Measurements from ENCODE around the gene RASGEF1B. TPM values are rescaled to one million over a fixed set of nuclear protein-coding genes. Genes with fewer than 3 reads are reported as not detected.

Gene RASGEF1B
- total RNA-seq, 1 experiment from 2014 or later: not detected

DNA sequence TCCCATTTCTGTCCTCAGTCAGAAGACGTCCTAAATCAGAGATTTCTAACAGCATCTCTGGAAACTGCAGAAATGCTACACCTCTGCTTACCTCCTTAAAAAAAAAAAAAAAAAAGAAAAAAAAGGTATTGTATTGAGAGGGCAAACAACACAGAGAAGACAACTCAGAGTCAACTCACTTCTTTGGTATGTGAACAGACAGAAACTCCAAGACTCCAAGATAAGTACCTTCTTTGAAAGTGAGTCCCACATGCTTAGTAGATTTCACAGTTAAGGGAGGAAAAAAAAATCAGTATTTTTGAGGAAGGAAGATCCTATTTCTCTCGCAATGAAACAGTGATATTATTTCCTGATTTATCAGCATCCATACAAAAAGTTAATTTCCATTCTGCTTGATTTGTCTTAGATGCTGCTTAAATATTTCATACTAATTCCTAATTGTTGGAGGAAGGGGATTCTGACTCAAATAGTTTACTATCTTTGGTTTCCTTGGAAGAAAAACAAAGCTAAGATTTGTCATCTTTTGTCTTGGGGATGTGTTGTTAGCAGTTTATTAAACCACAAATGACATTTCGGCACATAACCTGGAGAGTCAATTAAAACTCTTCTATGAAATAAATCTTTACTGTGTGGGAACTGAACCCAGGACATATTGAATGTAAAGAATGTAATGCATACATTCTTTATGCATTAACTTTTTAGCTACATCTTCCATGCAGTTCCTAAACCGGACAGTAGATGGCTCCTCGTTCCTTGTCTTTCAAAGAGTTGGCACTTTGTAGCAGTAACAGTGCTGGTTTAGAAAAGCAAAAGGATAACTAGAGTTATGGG, 4.7 kb downstream of the RASGEF1B start:
- no peak for DNase-seq (ENCODE audit: low read depth)

DNA sequence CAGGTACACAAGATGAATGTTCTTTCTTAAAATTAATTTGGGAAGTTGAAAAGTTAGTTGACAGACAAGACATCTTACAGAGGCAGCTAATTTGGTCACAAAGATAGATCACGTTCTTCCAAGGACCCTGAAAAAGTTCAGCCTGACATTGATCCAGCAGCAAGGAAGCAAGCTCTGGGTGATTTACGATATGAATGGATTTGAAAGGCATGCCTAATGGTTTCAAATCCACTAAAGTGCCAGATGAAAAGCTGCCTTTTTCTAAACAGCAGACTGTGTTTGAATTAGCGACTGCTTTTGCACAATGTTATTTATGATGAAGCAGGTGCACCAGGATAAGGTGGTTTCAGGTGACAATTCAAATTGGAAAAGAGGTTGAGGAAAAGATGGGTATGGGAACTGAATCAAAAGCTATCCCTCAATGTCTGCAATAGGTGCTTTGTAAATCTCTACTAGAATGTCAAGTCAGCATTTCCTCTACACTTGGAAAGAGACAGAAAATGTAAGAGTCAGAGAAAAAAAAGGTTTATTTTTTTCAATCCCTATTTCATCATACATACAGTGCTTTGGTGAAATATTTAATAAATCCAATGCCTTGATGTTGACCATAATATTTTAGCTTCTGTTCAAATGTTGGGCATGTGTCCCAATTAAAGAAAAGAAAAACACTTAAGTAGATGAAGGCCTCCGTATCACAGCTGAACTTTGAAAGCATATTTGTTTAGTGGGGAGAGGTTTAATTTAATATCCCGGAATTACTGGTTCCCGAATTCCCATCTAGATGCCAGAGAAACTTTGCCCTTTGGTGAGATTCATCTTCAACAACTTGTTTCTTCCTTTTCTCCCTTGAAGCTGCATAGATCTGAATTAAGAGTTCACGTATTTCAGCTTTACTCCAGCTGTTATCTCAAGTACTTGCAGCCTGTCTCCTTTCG, 6.0 kb downstream of the RASGEF1B start:
- no peak for DNase-seq (ENCODE audit: low read depth)

GRCh38 chr4:81460834-81461233, 10.9 kb downstream of the RASGEF1B start:
- DNase-seq (ENCODE audit: low read depth): no peak

DNA sequence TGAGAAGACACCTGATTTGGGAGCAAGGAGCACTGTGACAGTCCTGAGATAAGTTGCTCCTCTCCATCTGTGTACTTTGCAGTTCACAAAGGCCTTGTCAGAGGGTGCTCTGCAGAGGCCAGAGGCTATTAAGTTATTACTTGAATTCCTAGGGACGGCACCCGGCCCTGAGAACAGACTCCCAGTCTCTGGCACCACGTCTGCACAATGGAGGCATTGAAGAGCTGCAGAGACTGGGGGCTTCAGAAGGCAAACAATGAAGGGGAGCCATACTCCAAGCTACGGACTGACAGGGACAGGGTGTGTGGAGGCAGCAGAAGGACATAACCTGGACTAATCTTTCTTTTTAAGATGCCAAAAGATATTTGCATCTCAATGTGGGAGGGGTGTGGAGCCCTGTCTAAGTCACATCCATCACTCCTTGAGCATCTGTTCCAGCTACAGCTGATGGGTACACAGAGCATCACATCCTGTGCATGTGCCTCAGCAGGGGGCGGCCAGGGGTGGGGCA, 11.5 kb downstream of the RASGEF1B start:
- DNase-seq (ENCODE audit: low read depth): no peak

DNA sequence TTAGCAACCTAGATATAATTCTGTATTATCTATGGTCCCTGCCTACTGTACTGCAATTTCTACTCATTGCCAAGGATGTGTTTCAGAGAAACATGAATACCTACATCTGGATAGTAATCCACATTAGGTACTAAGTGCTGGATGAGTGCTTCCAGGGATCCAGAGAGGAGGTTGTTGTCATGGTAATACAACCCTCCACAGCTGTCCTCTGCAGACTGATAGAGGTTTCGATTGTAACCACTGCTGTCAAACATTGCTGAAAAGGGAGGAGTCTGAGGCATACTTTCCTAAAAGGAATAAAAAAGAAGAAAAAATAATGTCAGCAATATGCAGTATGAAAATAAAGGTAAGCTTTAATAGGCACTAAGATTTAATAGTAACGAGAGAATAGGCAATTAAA, 12.5 kb downstream of the RASGEF1B start:
- DNase-seq (ENCODE audit: low read depth): no peak

DNA sequence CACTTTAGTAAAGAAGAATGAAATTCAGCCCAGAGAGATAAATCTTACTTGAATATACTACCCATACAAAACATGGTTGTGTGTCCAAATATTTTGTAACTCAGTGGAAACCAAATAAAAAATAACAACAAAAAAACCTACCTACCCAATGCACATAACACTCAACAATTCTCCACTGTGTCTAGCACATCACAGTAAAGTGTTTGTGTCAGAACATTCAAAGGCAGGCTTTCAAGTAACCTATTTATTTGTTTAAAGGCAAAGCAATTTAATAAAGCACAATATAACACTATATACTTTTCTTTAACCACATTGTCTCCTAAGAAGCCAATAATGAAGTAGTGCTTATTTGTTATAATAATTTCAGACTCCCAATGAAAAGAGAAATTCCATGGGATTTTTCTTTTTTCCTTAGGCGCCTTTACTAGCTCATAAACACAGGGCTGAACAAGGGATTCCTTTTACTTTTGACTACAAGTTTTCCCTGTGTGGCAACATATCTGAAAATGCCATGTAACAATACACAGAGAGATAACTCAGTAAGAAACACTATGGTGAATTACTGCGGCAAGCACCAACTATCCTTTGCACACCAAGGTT, 13.7 kb downstream of the RASGEF1B start:
- DNase-seq (ENCODE audit: low read depth): no peak

DNA sequence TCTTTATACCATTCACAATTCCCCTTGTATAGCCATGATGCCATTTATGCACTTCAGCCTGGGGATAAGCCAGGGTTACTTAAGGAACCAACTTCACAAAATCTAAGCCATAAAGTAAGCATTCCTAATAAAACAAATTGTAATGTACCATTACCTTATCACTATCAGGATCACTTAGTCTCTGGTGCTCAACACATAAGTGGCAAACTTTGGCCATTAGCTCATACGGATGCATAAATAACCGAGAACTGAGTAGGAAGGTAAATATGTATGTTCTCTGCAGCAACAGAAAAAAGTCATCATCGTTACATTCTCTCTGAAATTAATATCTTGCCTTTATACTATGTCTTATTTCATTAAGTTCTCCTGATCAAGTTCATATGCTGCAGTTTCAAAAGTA, 14.4 kb downstream of the RASGEF1B start:
- no peak for DNase-seq (ENCODE audit: low read depth)

DNA sequence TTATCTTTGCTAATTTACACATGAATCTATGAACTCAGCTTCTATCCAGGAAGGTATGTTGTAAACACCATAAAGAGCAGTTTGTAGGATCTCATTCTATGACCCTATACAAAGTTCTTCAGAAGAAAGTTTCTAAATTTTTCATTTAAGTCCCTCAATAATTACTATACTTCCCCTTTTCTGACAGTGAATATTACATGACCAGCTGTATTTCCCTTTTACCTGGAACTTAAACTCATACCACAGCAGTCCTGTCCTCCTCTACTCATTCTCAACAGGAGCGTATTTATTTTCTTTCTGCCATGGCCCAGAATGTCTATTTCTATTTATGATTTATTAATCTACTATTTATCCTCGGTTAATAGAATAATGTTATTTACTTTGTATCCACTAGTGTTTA, 15.8 kb downstream of the RASGEF1B start:
- no peak for DNase-seq (ENCODE audit: low read depth)

GRCh38 chr4:81454948-81455347, 16.8 kb downstream of the RASGEF1B start:
- no peak for DNase-seq (ENCODE audit: low read depth)

- DNase-seq (ENCODE audit: low read depth): no peak
Measured at GRCh38 chr4:81454499-81454898, 17.2 kb downstream of the RASGEF1B start.

DNA sequence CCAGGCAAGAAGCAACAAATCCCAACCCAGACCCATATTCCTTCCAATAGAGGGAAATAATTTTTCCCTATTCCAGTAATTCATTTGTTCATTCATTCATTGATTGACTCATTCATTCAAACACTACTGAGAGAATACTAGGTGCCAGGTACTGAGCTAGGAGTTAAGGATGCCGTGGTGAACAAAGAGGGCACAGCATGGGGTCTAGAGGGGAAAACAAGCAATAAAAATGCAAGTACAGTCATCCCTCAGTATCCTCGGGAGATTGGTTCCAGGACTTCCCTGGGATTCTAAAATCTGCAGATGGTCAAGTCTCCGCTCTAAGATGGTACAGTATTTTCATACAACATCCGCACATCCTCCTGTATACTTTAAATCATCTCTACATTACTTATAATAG, 18.7 kb downstream of the RASGEF1B start:
- DNase-seq (ENCODE audit: low read depth): no peak

- DNase-seq (ENCODE audit: low read depth): no peak
Measured at GRCh38 chr4:81452452-81453006, 19.2 kb downstream of the RASGEF1B start.

GRCh38 chr4:81449015-81449414, 22.7 kb downstream of the RASGEF1B start:
- no peak for DNase-seq (ENCODE audit: low read depth)

GRCh38 chr4:81447566-81448229, 24.0 kb downstream of the RASGEF1B start:
- DNase-seq (ENCODE audit: low read depth): no peak

DNA sequence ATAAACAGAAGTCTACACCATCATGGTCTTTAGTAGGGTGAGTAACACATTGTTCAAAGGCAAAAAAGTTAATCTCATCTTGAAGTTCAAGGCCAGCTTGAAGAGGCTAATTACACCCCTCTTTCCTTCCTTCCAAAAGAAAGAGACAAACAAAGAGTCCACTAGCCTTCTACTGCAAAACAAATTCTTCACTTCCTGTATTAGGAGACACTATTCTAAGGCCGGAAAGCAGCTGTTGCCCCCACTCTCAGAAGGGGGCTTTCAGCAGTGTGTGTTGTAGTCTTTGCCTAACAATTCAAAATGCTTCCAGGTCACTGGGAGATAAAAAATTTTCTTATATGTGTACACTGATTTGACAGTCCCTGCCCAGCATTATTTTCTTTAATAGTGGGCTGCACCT, 25.1 kb downstream of the RASGEF1B start:
- no peak for DNase-seq (ENCODE audit: low read depth)

DNA sequence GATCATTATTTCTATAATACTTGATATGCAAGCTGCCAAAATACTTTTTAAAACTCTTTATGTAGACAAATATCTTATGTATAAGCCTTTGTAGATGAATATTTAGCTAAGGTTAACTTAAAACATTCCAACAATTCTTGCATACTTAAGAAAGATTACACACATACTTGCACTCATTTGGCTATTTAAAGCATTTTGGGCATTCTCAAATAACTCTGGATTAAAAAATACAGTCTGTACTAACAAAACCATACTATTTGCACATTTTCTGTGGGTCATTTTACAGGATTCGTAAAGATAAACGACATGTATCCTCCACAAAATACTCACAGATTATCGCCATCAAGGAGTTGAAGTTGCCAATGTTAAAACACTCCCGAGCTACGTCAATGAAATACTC, 26.5 kb downstream of the RASGEF1B start:
- no peak for DNase-seq (ENCODE audit: low read depth)

GRCh38 chr4:81442484-81443085, 29.1 kb downstream of the RASGEF1B start:
- DNase-seq (ENCODE audit: low read depth): no peak

DNA sequence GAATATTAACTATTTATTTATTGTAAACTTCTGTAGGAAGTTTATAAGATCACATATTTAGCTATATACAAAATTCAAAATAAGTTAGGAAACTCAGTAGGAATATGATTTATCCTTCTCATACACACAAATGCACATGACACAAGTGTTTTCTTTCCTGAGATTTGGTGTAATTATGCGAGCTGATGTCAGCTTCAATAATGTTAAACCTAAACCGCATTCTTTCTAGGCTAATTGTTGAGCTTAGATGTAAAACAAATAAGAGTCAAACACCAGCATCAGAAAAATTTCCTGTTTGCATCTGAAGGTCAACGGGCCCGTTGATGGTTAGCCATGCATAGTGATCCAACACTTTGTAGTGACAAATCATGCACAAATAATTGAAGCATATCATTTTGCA, 30.8 kb downstream of the RASGEF1B start:
- DNase-seq (ENCODE audit: low read depth): no peak

GRCh38 chr4:81436941-81437574, 34.6 kb downstream of the RASGEF1B start:
- no peak for DNase-seq (ENCODE audit: low read depth)

GRCh38 chr4:81436096-81436495, 35.6 kb downstream of the RASGEF1B start:
- DNase-seq (ENCODE audit: low read depth): no peak
